IMR-90 (cell line): Measurements from ENCODE around the gene AREL1.

Experiments used
- BHLHE40 ChIP-seq: fragments of 150-350 bp; IDR thresholded peaks from 2 replicates; pipeline ENCODE4 v1.6.1; 2016; ENCODE audit warnings: mild to moderate bottlenecking, low read depth, low read length
- CEBPB ChIP-seq: IDR thresholded peaks from 2 replicates; pipeline ENCODE4 v1.6.1; 2012; ENCODE audit warnings: low read depth, low read length, improper control_type of control experiment
- CHD1 ChIP-seq: IDR thresholded peaks from 2 replicates; pipeline ENCODE4 v1.6.1; 2012; ENCODE audit warnings: low read depth, low read length, improper control_type of control experiment
- CTCF ChIP-seq: conservative IDR thresholded peaks from 2 replicates; pipeline ENCODE4 v1.5.1; 2012; ENCODE audit warnings: mild to moderate bottlenecking, low read depth, low read length, improper control_type of control experiment
- FOS ChIP-seq: fragments of 150-350 bp; IDR thresholded peaks from 2 replicates; pipeline ENCODE4 v1.6.1; 2016; ENCODE audit warnings: low read depth, low read length
- MAFK ChIP-seq: IDR thresholded peaks from 2 replicates; pipeline ENCODE4 v1.6.1; 2012; ENCODE audit warnings: low read depth, low read length, improper control_type of control experiment
- MAZ ChIP-seq: IDR thresholded peaks from 2 replicates; pipeline ENCODE4 v1.6.1; 2012; ENCODE audit warnings: low read depth, mild to moderate bottlenecking, low read length, improper control_type of control experiment, moderate library complexity, borderline replicate concordance
- MXI1 ChIP-seq: IDR thresholded peaks from 2 replicates; pipeline ENCODE4 v1.6.1; 2012; ENCODE audit warnings: low read depth, mild to moderate bottlenecking, low read length, moderate library complexity, borderline replicate concordance
- POLR2A ChIP-seq: IDR thresholded peaks from 2 replicates; pipeline ENCODE4 v1.6.1; 2012; ENCODE audit warnings: mild to moderate bottlenecking, low read depth, low read length
- RAD21 ChIP-seq: IDR thresholded peaks from 2 replicates; pipeline ENCODE4 v1.6.1; 2012; ENCODE audit warnings: low read length, improper control_type of control experiment
- RCOR1 ChIP-seq: IDR thresholded peaks from 2 replicates; pipeline ENCODE4 v1.6.1; 2012; ENCODE audit warnings: mild to moderate bottlenecking, low read length, improper control_type of control experiment; ENCODE audit not compliant: insufficient replicate concordance
- RFX5 ChIP-seq: IDR thresholded peaks from 2 replicates; pipeline ENCODE4 v1.8.0; 2012; ENCODE audit warnings: low read depth, mild to moderate bottlenecking, low read length, moderate library complexity
- SMC3 ChIP-seq: fragments of 150-350 bp; IDR thresholded peaks from 2 replicates; pipeline ENCODE4 v1.6.1; 2016; ENCODE audit warnings: low read depth, mild to moderate bottlenecking, antibody characterized with exemption, low read length, moderate library complexity
- TF ChIP-seq, protein P1 (sequence below): fragments of 150-350 bp; IDR thresholded peaks from 2 replicates; pipeline ENCODE4 v1.6.1; 2017; ENCODE audit warnings: mild to moderate bottlenecking, antibody characterized with exemption, low read length, low read depth

GRCh38 chr14:74616996-74617700 is 95.7 kb downstream of the AREL1 start:
- TF ChIP-seq MAFK (no peak), RCOR1 (no peak), SMC3 (no peak), RAD21 (no peak), CTCF (no peak), FOS (no peak), POLR2A (no peak; the same call in 1 of the 2 replicates), BHLHE40 (no peak), CEBPB (no peak), RFX5 (no peak), MAZ (no peak), CHD1 (no peak), MXI1 (no peak)
- TF ChIP-seq, protein P1, sequence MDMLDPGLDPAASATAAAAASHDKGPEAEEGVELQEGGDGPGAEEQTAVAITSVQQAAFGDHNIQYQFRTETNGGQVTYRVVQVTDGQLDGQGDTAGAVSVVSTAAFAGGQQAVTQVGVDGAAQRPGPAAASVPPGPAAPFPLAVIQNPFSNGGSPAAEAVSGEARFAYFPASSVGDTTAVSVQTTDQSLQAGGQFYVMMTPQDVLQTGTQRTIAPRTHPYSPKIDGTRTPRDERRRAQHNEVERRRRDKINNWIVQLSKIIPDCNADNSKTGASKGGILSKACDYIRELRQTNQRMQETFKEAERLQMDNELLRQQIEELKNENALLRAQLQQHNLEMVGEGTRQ = no peak
